ENCODE data around the gene GALNT17. TPM values are rescaled to one million over a fixed set of nuclear protein-coding genes. Genes with fewer than 3 reads are reported as not detected.

Gene GALNT17
- total RNA-seq, 1 donor, result 0.18 TPM

GRCh38 chr7:71548746-71549145 is 416.8 kb downstream of the GALNT17 start:
- no peak overlapping the region for H3K4me3 ChIP-seq (ENCODE audit: low read depth, low read length)
- TF ChIP-seq CTCF (IDR thresholded peaks at IDR 0.05; ENCODE audit: insufficient read depth, low read length), result no peak
- DNase-seq (ENCODE audit: low read depth), result no peak

GRCh38 chr7:71553306-71553705 is 421.4 kb downstream of the GALNT17 start:
- no peak for TF ChIP-seq CTCF (IDR thresholded peaks at IDR 0.05; ENCODE audit: insufficient read depth, low read length)
- H3K4me3 ChIP-seq (ENCODE audit: low read depth, low read length), result no peak overlapping the region
- DNase-seq (ENCODE audit: low read depth), result no peak

GRCh38 chr7:71555758-71556157 is 423.8 kb downstream of the GALNT17 start:
- H3K4me3 ChIP-seq (ENCODE audit: low read depth, low read length), result no peak overlapping the region
- no peak for TF ChIP-seq CTCF (IDR thresholded peaks at IDR 0.05; ENCODE audit: insufficient read depth, low read length)
- DNase-seq (ENCODE audit: low read depth), result no peak

- no peak for DNase-seq (ENCODE audit: low read depth)
- no peak for TF ChIP-seq CTCF (IDR thresholded peaks at IDR 0.05; ENCODE audit: insufficient read depth, low read length)
- no peak overlapping the region for H3K4me3 ChIP-seq (ENCODE audit: low read depth, low read length)
Measured at GRCh38 chr7:71558806-71559613, 427.1 kb downstream of the GALNT17 start.

- no peak for TF ChIP-seq CTCF (IDR thresholded peaks at IDR 0.05; ENCODE audit: insufficient read depth, low read length)
- no peak overlapping the region for H3K4me3 ChIP-seq (ENCODE audit: low read depth, low read length)
- no peak for DNase-seq (ENCODE audit: low read depth)
Measured at GRCh38 chr7:71560354-71560995, 428.5 kb downstream of the GALNT17 start.

- no peak for DNase-seq (ENCODE audit: low read depth)
Measured at GRCh38 chr7:71563276-71563675, 431.3 kb downstream of the GALNT17 start.

More at GRCh38 chr7:71563276-71563675, 431.3 kb downstream of the GALNT17 start:
- H3K4me3 ChIP-seq (ENCODE audit: low read depth, low read length), result no peak overlapping the region
- TF ChIP-seq CTCF (IDR thresholded peaks at IDR 0.05; ENCODE audit: insufficient read depth, low read length), result no peak

All from fibroblast of the aortic adventitia (primary cell).